B cell (primary cell): Measurements from ENCODE around the gene ABCD2.

Experiments
- CTCF ChIP-seq: fragments of 200-600 bp; IDR thresholded peaks from one replicate; pipeline ENCODE4 v1.8.0; 2022; ENCODE audit warnings: antibody characterized with exemption, mild to moderate bottlenecking
- EZH2 ChIP-seq: IDR thresholded peaks from 2 replicates; pipeline ENCODE4 v1.6.1; 2012; ENCODE audit warnings: borderline replicate concordance, low read depth, mild to moderate bottlenecking, moderate library complexity, low read length; ENCODE audit not compliant: insufficient read depth, poor library complexity, severe bottlenecking

GRCh38 chr12:39613525-39613924, 6.1 kb downstream of the ABCD2 start:
- TF ChIP-seq CTCF (no peak), EZH2 (no peak)
